H9 (cell line): ENCODE measurements around the gene CPB2. TPM values are rescaled to one million over a fixed set of nuclear protein-coding genes. Genes with fewer than 3 reads are reported as not detected.

Source experiments
- DNase-seq: peaks from one replicate; pipeline ENCODE4 v3.0.0-alpha.2; 2017
- H2AFZ ChIP-seq: one replicate; pipeline ENCODE4 v1.6.1; 2013; ENCODE audit warnings: mild to moderate bottlenecking, low read length, control low read depth, moderate library complexity
- H2AK5ac ChIP-seq: 2 replicates; pipeline ENCODE4 v1.6.1; 2013; ENCODE audit warnings: low read length, control low read depth, mixed read lengths; ENCODE audit not compliant: insufficient read length
- H2BK120ac ChIP-seq: one replicate; pipeline ENCODE4 v1.6.1; 2013; ENCODE audit warnings: low read depth, mild to moderate bottlenecking, low read length, control low read depth, inconsistent platforms; ENCODE audit not compliant: poor library complexity, severe bottlenecking
- H2BK12ac ChIP-seq: 2 replicates; pipeline ENCODE4 v1.6.1; 2013; ENCODE audit warnings: low read length, control low read depth, mixed read lengths, low read depth; ENCODE audit not compliant: insufficient read length
- H2BK15ac ChIP-seq: 2 replicates; pipeline ENCODE4 v1.6.1; 2013; ENCODE audit warnings: low read depth, low read length, control low read depth
- H2BK20ac ChIP-seq: one replicate; pipeline ENCODE4 v1.6.1; 2013; ENCODE audit warnings: low read depth, mild to moderate bottlenecking, low read length, control low read depth, inconsistent platforms; ENCODE audit not compliant: poor library complexity, severe bottlenecking
- H2BK5ac ChIP-seq: 2 replicates; pipeline ENCODE4 v1.6.1; 2013; ENCODE audit warnings: low read length, control low read depth, mixed read lengths; ENCODE audit not compliant: insufficient read length
- H3K14ac ChIP-seq: 2 replicates; pipeline ENCODE4 v1.6.1; 2013; ENCODE audit warnings: low read length, control low read depth; ENCODE audit not compliant: insufficient read depth
- H3K18ac ChIP-seq: 2 replicates; pipeline ENCODE4 v1.6.1; 2013; ENCODE audit warnings: low read depth, mild to moderate bottlenecking, mixed read lengths, low read length, control low read depth; ENCODE audit not compliant: insufficient read length
- H3K23ac ChIP-seq: 2 replicates; pipeline ENCODE4 v1.6.1; 2013; ENCODE audit warnings: low read length, control low read depth, mixed read lengths, low read depth; ENCODE audit not compliant: insufficient read length
- H3K23me2 ChIP-seq: 2 replicates; pipeline ENCODE4 v1.6.1; 2013; ENCODE audit warnings: low read depth, mild to moderate bottlenecking, mixed read lengths, low read length, control low read depth; ENCODE audit not compliant: insufficient read length, poor library complexity, severe bottlenecking
- H3K27ac ChIP-seq: 2 replicates; pipeline ENCODE4 v1.5.1; 2013; ENCODE audit warnings: low read length, control low read depth, mixed read lengths, low read depth; ENCODE audit not compliant: insufficient read length
- H3K27me3 ChIP-seq: 2 replicates; pipeline ENCODE4 v1.6.1; 2013; ENCODE audit warnings: low read length, control low read depth, inconsistent platforms; ENCODE audit not compliant: insufficient read depth
- H3K4ac ChIP-seq: 2 replicates; pipeline ENCODE4 v1.6.1; 2013; ENCODE audit warnings: low read depth, mild to moderate bottlenecking, control low read depth, inconsistent platforms, low read length, moderate library complexity
- H3K4me1 ChIP-seq: 2 replicates; pipeline ENCODE4 v1.6.1; 2013; ENCODE audit warnings: low read length, control low read depth, inconsistent platforms; ENCODE audit not compliant: insufficient read depth
- H3K4me2 ChIP-seq: 2 replicates; pipeline ENCODE4 v1.6.1; 2013; ENCODE audit warnings: low read length, control low read depth, mixed read lengths; ENCODE audit not compliant: insufficient read length, insufficient read depth
- H3K56ac ChIP-seq: 2 replicates; pipeline ENCODE4 v1.6.1; 2013; ENCODE audit warnings: low read depth, mild to moderate bottlenecking, mixed read lengths, low read length, control low read depth; ENCODE audit not compliant: insufficient read length
- H3K79me1 ChIP-seq: 2 replicates; pipeline ENCODE4 v1.6.1; 2013; ENCODE audit warnings: low read depth, mild to moderate bottlenecking, moderate library complexity, low read length, control low read depth, inconsistent platforms; ENCODE audit not compliant: insufficient read depth, poor library complexity, severe bottlenecking
- H3K79me2 ChIP-seq: 2 replicates; pipeline ENCODE4 v1.6.1; 2013; ENCODE audit warnings: low read length, control low read depth, inconsistent platforms; ENCODE audit not compliant: insufficient read depth
- H3K9ac ChIP-seq: 2 replicates; pipeline ENCODE4 v1.6.1; 2013; ENCODE audit warnings: low read length, control low read depth, mixed read lengths; ENCODE audit not compliant: insufficient read length; ENCODE audit errors: extremely low read depth
- H3K9me3 ChIP-seq: one replicate; pipeline ENCODE4 v1.6.1; 2013; ENCODE audit warnings: low read depth, low read length, inconsistent platforms; ENCODE audit not compliant: control insufficient read depth
- H3T11ph ChIP-seq: one replicate; pipeline ENCODE4 v1.6.1; 2013; ENCODE audit warnings: mild to moderate bottlenecking, low read length, control low read depth, inconsistent platforms
- H4K20me1 ChIP-seq: one replicate; pipeline ENCODE4 v1.6.1; 2013; ENCODE audit not compliant: control insufficient read depth, insufficient read length, insufficient read depth
- H4K5ac ChIP-seq: 2 replicates; pipeline ENCODE4 v1.6.1; 2013; ENCODE audit warnings: low read depth, mild to moderate bottlenecking, mixed read lengths, low read length, control low read depth; ENCODE audit not compliant: insufficient read length
- H4K8ac ChIP-seq: replicated peaks from 2 replicates; pipeline ENCODE4 v1.6.1; 2013; ENCODE audit warnings: low read length, control low read depth, mixed read lengths, low read depth; ENCODE audit not compliant: insufficient read length
- H4K91ac ChIP-seq: 2 replicates; pipeline ENCODE4 v1.6.1; 2013; ENCODE audit warnings: low read depth, mild to moderate bottlenecking, moderate library complexity, mixed read lengths, low read length, control low read depth; ENCODE audit not compliant: insufficient read length
- H3K27ac Mint-ChIP-seq, 3 experiments: 2 replicates in 2 of 3; 3 replicates in 1 of 3; pipeline ENCODE4 v1.8.0; 2020 to 2021; ENCODE audit warnings: mixed read lengths in 3 of 3, mild to moderate bottlenecking in 1 of 3, moderate library complexity in 1 of 3
- H3K27me3 Mint-ChIP-seq: 2 replicates; pipeline ENCODE4 v1.8.0; 2021; ENCODE audit warnings: low read depth, mild to moderate bottlenecking, moderate library complexity, mixed read lengths
- H3K36me3 Mint-ChIP-seq, 3 experiments: 2 replicates in 2 of 3; 3 replicates in 1 of 3; pipeline ENCODE4 v1.8.0; 2020 to 2021; ENCODE audit warnings: low read depth in 3 of 3, mixed read lengths in 3 of 3; ENCODE audit not compliant: insufficient read depth in 1 of 3
- H3K4me1 Mint-ChIP-seq, 2 experiments: 2 replicates each; pipeline ENCODE4 v1.8.0; 2020; ENCODE audit warnings: mixed read lengths in 2 of 2
- H3K4me3 Mint-ChIP-seq, 2 experiments: 2 replicates in 1 of 2; 3 replicates in 1 of 2; pipeline ENCODE4 v1.8.0; 2020 to 2021; ENCODE audit warnings: mild to moderate bottlenecking in 2 of 2, mixed read lengths in 2 of 2, moderate library complexity in 1 of 2
- H3K9me3 Mint-ChIP-seq, 2 experiments: 2 replicates in 1 of 2; 3 replicates in 1 of 2; pipeline ENCODE4 v1.8.0; 2020; ENCODE audit warnings: mild to moderate bottlenecking in 2 of 2, mixed read lengths in 2 of 2, moderate library complexity in 1 of 2
- CTCF ChIP-seq: fragments of 200-600 bp; sonication (generic); conservative IDR thresholded peaks from 3 replicates; pipeline ENCODE4 v1.8.0; 2021; ENCODE audit warnings: antibody characterized with exemption, mild to moderate bottlenecking
- WGBS: extraction: QIAGEN DNeasy Blood & Tissue Kit; methylation state at CpG from one replicate; pipeline ENCODE4 v1.1.7; 2013; ENCODE audit warnings: missing lambda C conversion rate, low lambda C conversion rate, mixed read lengths; ENCODE audit not compliant: insufficient read length; ENCODE audit errors: extremely low coverage; 5-methylcytosine and 5-hydroxymethylcytosine counted together
- total RNA-seq: library from RNA; stranded (reverse); gene quantifications from 2 replicates; pipeline ENCODE4 v1.2.1, GENCODE V29; 2021

CPB2 gene
- total RNA-seq, 1 experiment from 2014 or later = not detected

GRCh38 chr13:46142776-46143175 lies 37.9 kb upstream of the CPB2 start:
- Histone ChIP-seq H2BK15ac (no peak overlapping the region), H4K5ac (no peak overlapping the region), H3K18ac (no peak overlapping the region), H3T11ph (no peak overlapping the region), H3K14ac (no peak overlapping the region), H3K79me2 (no peaks in the 10 kb centered on the region), H3K27ac (no peak overlapping the region), H3K9me3 (no peaks in the 10 kb centered on the region), H2AK5ac (no peak overlapping the region), H2BK5ac (no peak overlapping the region), H2BK120ac (no peak overlapping the region), H4K8ac (no peak overlapping the region), H2AFZ (no peak overlapping the region), H3K4me2 (no peak overlapping the region), H3K4ac (no peak overlapping the region), H3K9ac (no peak overlapping the region), H4K91ac (no peak overlapping the region), H3K27me3 (no peaks in the 10 kb centered on the region), H3K79me1 (no peaks in the 10 kb centered on the region), H2BK12ac (no peak overlapping the region), H4K20me1 (no peaks in the 10 kb centered on the region), H3K23ac (no peak overlapping the region), H2BK20ac (no peak overlapping the region), H3K56ac (no peak overlapping the region), H3K23me2 (no peaks in the 10 kb centered on the region), H3K4me1 (no peaks in the 10 kb centered on the region; the same call in 1 of the 2 replicates)
- Mint-ChIP-seq H3K36me3 (no peaks in the 10 kb centered on the region), H3K27me3 (no peaks in the 10 kb centered on the region), H3K27ac (no peak overlapping the region), H3K9me3 (no peaks in the 10 kb centered on the region), H3K4me1 (peaks cover 23 to 27% of the 10 kb centered on the region in 2 experiments), H3K4me3 (no peak overlapping the region)
- DNase-seq = no peak
- no CpG with 5 or more reads among the region's 3 CpGs for WGBS
- TF ChIP-seq CTCF = no peak
